Duodenal mucosa (tissue), 2 donors: ENCODE data around the gene IPP.
"Not testable (repeated sequence)": the region's sequence is repeated elsewhere in the genome, so short reads cannot be mapped to it uniquely, and the experiment has no call there.

Source experiments
- H3K27ac ChIP-seq: one replicate; pipeline ENCODE4 v1.7.0; 2013; ENCODE audit warnings: low read depth, low read length
- H3K27me3 ChIP-seq, 2 donors: one replicate each; pipeline ENCODE4 v1.7.0; 2013; ENCODE audit warnings: low read length in 2 of 2, control low read depth in 1 of 2; ENCODE audit not compliant: insufficient read depth in 2 of 2, control insufficient read depth in 1 of 2
- H3K36me3 ChIP-seq, 2 donors: one replicate each; pipeline ENCODE4 v1.7.0; 2013; ENCODE audit warnings: low read length in 2 of 2, control low read depth in 1 of 2; ENCODE audit not compliant: insufficient read depth in 2 of 2, control insufficient read depth in 1 of 2
- H3K4me1 ChIP-seq, 2 donors: one replicate each; pipeline ENCODE4 v1.7.0; 2013; ENCODE audit warnings: low read length in 2 of 2, control low read depth in 1 of 2; ENCODE audit not compliant: insufficient read depth in 2 of 2, control insufficient read depth in 1 of 2
- H3K4me3 ChIP-seq, 2 donors: one replicate each; pipeline ENCODE4 v1.7.0; 2013; ENCODE audit warnings: low read length in 2 of 2, low read depth in 1 of 2
- H3K9ac ChIP-seq, 2 donors: one replicate each; pipeline ENCODE4 v1.7.0; 2013; ENCODE audit warnings: low read length in 2 of 2, low read depth in 1 of 2
- H3K9me3 ChIP-seq, 2 donors: one replicate each; pipeline ENCODE4 v1.7.0; 2013; ENCODE audit warnings: low read length in 2 of 2, control low read depth in 1 of 2; ENCODE audit not compliant: control insufficient read depth in 1 of 2

IPP gene

GRCh38 chr1:45769261-45769932, 18.9 kb upstream of the IPP start:
- Histone ChIP-seq H3K36me3 (no peaks in the 10 kb centered on the region), H3K27ac (no peak overlapping the region), H3K27me3 (no peaks in the 10 kb centered on the region), H3K4me1 (no peaks in the 10 kb centered on the region), H3K9me3 (no peaks in the 10 kb centered on the region), H3K9ac (no peak overlapping the region), H3K4me3 (no peak overlapping the region)

- no peaks in the 10 kb centered on the region for H3K4me1 ChIP-seq
- H3K36me3 ChIP-seq = no peaks in the 10 kb centered on the region
- no peaks in the 10 kb centered on the region for H3K27me3 ChIP-seq
- H3K4me3 ChIP-seq = no peak overlapping the region
- H3K9ac ChIP-seq = no peak overlapping the region
- H3K9me3 ChIP-seq = no peaks in the 10 kb centered on the region
- H3K27ac ChIP-seq = no peak overlapping the region
Measured at GRCh38 chr1:45767035-45767434, 16.6 kb upstream of the IPP start.

- Histone ChIP-seq H3K4me1 (no peaks in the 10 kb centered on the region), H3K27ac (no peak overlapping the region), H3K9ac (no peak overlapping the region), H3K27me3 (no peaks in the 10 kb centered on the region), H3K4me3 (no peak overlapping the region), H3K9me3 (no peaks in the 10 kb centered on the region), H3K36me3 (no peaks in the 10 kb centered on the region)
Measured at GRCh38 chr1:45765999-45766792, 15.7 kb upstream of the IPP start.

GRCh38 chr1:45762291-45762690, 11.8 kb upstream of the IPP start:
- Histone ChIP-seq H3K27ac (no peak overlapping the region), H3K36me3 (no peaks in the 10 kb centered on the region), H3K4me1 (no peaks in the 10 kb centered on the region), H3K9ac (no peak overlapping the region), H3K27me3 (no peaks in the 10 kb centered on the region), H3K4me3 (no peak overlapping the region), H3K9me3 (no peaks in the 10 kb centered on the region)

GRCh38 chr1:45755697-45756096, 5.2 kb upstream of the IPP start:
- no peaks in the 10 kb centered on the region for H3K36me3 ChIP-seq
- no peak overlapping the region for H3K9ac ChIP-seq
- no peak overlapping the region for H3K27ac ChIP-seq
- no peaks in the 10 kb centered on the region for H3K27me3 ChIP-seq
- no peak overlapping the region for H3K4me3 ChIP-seq
- peaks cover 0 to 10% of the 10 kb centered on the region in 2 donors for H3K4me1 ChIP-seq
- H3K9me3 ChIP-seq = peaks cover 0 to 8% of the 10 kb centered on the region in 2 donors

GRCh38 chr1:45753248-45754037, 3.0 kb upstream of the IPP start:
- Histone ChIP-seq H3K27me3 (no peaks in the 10 kb centered on the region), H3K9ac (no peak overlapping the region), H3K36me3 (no peaks in the 10 kb centered on the region), H3K9me3 (peaks cover 0 to 8% of the 10 kb centered on the region in 2 donors), H3K4me1 (peaks cover 3 to 10% of the 10 kb centered on the region in 2 donors), H3K4me3 (no peak overlapping the region), H3K27ac (no peak overlapping the region)

- H3K9ac ChIP-seq = no peak overlapping the region
Measured at GRCh38 chr1:45752441-45753052, 2.1 kb upstream of the IPP start.

GRCh38 chr1:45752014-45752413, 1.6 kb upstream of the IPP start:
- no peak overlapping the region for H3K27ac ChIP-seq

More at GRCh38 chr1:45752441-45753052, 2.1 kb upstream of the IPP start:
- H3K4me3 ChIP-seq = no peak overlapping the region
- H3K36me3 ChIP-seq = no peaks in the 10 kb centered on the region
- H3K27me3 ChIP-seq = no peaks in the 10 kb centered on the region
- peaks cover 3 to 10% of the 10 kb centered on the region in 2 donors for H3K4me1 ChIP-seq
- no peak overlapping the region for H3K27ac ChIP-seq
- peaks cover 0 to 8% of the 10 kb centered on the region in 2 donors for H3K9me3 ChIP-seq

GRCh38 chr1:45751039-45751838, 786 bp upstream of the IPP start:
- H3K4me1 ChIP-seq, H3K36me3 ChIP-seq: not testable (repeated sequence)

More at GRCh38 chr1:45752014-45752413, 1.6 kb upstream of the IPP start:
- Histone ChIP-seq H3K4me1 (peaks cover 3 to 10% of the 10 kb centered on the region in 2 donors), H3K27me3 (no peaks in the 10 kb centered on the region), H3K9ac (no peak overlapping the region), H3K4me3 (no peak overlapping the region), H3K36me3 (no peaks in the 10 kb centered on the region), H3K9me3 (peaks cover 0 to 8% of the 10 kb centered on the region in 2 donors)

More at GRCh38 chr1:45751039-45751838, 786 bp upstream of the IPP start:
- Histone ChIP-seq H3K27ac (peak overlapping the region; percentile 97), H3K4me3 (peak overlapping the region; percentile 84 to 85), H3K9ac (peak overlapping the region; percentile 94)
- not testable (repeated sequence) for H3K27me3 ChIP-seq, H3K9me3 ChIP-seq
